SIG-M5 (cell line): ENCODE data around the gene AIFM1.

ENCODE experiments used
- DNase-seq: peaks from one replicate; lab custom pipeline; 2025; lab: John Stamatoyannopoulos, UW

Gene AIFM1

DNA sequence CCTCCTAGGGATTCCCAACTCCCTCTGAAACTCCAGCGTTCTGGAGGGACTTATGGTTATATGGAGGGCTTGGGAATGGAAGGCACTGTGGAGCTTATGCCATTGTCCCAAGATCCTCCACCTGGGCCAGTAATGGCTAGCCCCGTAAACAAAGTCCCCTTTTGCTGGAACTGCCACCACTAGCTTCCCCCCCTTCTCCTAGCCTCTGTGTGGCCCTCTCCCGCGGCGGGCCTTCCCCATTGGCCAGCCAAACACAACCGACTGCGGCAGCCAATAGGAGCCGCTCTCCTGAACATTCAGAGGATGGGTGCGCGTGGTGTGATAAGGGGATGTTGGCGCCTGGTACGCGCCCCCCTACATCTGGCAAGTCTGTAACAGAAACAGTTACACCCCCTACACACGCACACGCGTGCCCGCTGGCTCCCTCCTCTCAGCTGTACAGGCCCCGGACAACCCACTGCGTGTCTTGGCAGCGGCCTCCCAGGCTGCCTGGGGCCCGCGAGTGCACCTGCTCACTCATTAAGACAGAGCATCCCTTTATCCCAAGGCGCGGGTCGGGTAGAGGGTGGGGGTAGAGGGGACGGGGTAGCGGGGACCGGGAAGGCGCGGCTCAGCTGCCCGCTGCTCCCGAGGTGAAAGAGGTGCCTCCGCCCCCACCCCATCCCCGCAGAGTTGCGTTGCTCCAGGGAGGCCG lies 5.3 kb upstream of the AIFM1 start:
- no peak for DNase-seq

DNA sequence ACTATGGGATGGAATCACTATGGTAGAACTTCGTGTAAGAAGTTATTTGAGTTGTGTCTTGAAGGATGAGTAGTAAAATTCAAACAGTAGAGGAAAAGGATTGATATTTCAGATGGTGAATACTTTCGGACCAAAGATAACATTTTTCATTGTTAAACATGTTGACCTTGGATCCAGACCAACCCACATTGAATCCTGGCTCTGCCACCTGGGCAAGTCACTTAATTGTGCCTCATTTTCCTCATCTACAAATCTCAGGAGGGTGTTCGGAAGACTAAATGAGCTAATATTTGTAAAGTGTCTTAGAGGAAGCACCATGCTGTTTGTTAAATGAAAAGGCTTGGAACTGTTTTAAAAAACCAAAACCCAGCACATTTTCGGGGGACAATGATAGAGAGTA lies 1.4 kb upstream of the AIFM1 start:
- DNase-seq: no peak

- no peak for DNase-seq
Measured at GRCh38 chrX:130166503-130166777, 799 bp upstream of the AIFM1 start.

- no peak for DNase-seq
Measured at GRCh38 chrX:130165181-130165702, 399 bp downstream of the AIFM1 start.

DNA sequence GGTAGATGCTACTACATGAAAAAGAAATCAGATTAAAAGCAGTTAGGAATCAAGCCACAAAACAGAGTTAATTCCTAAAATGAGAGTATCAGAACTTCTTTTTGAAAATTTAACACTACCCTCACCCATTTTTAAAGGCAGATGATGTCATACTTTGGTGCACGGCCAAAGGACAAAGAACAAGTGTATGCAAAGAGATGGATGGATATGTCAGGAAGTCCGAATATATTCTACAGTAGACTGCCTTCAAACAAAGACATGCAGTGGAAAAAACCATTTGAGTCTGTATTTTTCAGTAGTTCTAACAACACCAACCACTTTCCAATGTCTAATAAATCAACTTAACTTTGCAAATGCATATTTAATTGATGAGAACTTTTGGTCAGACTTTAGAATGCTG lies 2.2 kb downstream of the AIFM1 start:
- no peak for DNase-seq

GRCh38 chrX:130162094-130162735 lies 3.4 kb downstream of the AIFM1 start:
- no peak for DNase-seq

- DNase-seq: no peak
Measured at GRCh38 chrX:130159776-130160175, 5.9 kb downstream of the AIFM1 start.

DNA sequence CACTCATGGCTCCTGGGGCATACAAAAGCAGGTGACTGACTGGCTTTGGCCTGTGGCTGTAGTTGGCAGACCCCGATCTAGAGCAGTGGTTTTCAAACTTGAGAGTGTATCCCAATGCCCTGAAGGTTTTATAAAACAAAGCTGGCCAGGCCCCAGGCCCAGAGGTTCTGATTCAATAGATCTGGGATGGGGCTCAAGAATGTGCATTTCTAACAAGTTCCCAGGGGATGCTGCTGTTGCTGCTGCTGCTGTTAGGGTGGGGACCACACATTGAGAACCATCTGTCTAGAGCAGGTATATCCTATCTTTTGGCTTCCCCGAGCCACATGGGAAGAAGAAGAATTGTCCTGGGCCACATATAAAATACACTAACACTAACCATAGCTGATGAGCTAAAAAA lies 7.3 kb downstream of the AIFM1 start:
- no peak for DNase-seq

DNA sequence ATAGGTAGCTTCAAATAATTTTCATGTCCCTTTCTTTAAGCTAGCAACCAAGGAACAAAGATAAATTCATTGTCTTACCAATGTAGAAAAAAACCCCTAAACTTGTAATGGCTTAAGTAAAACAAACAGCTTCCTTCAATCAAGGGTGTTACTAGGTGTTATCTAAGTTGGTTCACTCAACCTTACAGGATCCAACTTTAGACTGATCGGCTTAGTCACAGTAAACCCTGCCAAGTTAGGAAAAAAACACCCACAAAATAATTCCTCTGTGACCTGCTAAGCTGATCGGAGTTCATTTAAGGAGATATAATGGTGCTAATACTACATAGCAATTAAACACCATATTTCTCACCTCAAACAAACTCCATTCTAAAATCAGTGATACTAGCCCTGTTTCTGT lies 10.1 kb downstream of the AIFM1 start:
- DNase-seq: no peak

GRCh38 chrX:130147631-130148030 lies 18.0 kb downstream of the AIFM1 start:
- DNase-seq: no peak

DNA sequence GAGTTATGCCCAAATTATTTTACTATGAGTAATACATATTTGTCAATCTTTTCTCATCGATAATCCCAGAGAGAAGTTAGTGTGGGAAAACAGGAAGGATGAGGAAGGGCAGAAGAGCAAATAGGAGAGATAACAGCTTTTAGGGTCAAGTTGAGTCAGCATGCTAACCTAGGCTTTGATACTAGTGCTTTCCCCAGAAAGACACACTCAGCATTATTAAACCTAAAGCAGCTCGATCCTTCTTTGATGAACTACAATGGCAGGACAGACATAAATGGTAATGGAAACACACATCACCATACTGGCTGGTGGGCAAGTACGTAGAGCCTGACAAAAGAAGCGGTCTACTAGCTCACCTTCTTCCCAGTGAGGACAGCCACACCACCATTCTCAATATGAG lies 20.5 kb downstream of the AIFM1 start:
- no peak for DNase-seq

- no peak for DNase-seq
Measured at GRCh38 chrX:130144509-130144908, 21.1 kb downstream of the AIFM1 start.

DNA sequence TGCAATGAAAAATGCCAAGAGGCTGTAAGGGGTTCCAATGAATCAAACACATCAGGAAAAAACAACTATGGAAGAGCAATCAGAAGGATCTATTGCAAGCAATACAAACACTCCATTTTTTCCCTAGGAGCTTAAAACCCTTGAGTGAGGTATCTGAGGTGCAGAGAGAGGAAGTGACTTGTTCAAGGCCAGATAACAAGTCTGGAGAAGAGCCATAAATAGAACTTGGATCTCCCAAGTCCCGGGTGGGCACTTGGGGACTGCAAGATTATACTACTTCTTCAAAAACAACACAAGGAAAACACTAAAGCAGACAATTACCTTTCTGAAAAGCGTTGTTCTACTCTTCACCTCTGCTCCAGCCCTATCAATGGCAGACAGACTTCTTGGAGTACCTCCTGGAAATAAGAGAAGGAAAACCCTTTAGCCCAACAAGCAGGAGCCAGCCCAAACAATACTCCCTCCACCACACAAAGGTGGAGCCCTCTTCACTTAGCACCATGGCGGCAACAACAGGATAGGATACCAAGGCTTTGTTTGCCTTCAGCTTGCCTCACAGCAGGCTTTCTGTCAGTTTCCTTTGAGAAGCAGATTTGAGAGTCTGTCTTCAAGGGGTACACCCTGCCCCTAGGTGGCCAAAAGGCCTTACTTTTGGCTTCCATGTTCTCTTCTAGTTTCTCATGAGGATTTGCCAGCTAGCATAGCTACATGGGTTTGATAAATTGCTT lies 26.0 kb downstream of the AIFM1 start:
- no peak for DNase-seq

GRCh38 chrX:130136961-130137360 lies 28.7 kb downstream of the AIFM1 start:
- no peak for DNase-seq

- DNase-seq: no peak
Measured at GRCh38 chrX:130136496-130136895, 29.1 kb downstream of the AIFM1 start.

GRCh38 chrX:130130990-130131389 lies 34.7 kb downstream of the AIFM1 start:
- no peak for DNase-seq

- DNase-seq: no peak
Measured at GRCh38 chrX:130125091-130125874, 40.4 kb downstream of the AIFM1 start.

DNA sequence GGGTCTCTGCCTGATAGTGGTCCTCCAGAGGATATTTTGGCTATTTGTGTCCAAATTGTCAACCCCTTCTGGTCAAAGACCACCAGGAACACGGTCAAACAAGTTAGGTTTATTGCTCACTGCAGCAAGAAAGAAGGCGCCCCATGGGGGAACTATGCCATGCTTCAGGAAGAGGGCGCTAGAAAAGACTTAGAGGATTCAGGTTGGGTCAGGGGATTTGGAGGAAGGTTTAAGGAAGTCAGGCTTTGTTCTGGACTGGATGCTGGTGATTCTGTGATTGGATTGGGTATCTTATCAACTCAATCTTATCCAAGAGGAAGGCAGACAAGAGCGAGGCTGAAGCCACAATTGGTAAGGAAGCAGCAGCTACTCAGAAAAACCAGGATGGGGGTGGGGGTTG lies 41.1 kb downstream of the AIFM1 start:
- DNase-seq: no peak

- DNase-seq: no peak
Measured at GRCh38 chrX:130121505-130121800, 44.2 kb downstream of the AIFM1 start.

DNA sequence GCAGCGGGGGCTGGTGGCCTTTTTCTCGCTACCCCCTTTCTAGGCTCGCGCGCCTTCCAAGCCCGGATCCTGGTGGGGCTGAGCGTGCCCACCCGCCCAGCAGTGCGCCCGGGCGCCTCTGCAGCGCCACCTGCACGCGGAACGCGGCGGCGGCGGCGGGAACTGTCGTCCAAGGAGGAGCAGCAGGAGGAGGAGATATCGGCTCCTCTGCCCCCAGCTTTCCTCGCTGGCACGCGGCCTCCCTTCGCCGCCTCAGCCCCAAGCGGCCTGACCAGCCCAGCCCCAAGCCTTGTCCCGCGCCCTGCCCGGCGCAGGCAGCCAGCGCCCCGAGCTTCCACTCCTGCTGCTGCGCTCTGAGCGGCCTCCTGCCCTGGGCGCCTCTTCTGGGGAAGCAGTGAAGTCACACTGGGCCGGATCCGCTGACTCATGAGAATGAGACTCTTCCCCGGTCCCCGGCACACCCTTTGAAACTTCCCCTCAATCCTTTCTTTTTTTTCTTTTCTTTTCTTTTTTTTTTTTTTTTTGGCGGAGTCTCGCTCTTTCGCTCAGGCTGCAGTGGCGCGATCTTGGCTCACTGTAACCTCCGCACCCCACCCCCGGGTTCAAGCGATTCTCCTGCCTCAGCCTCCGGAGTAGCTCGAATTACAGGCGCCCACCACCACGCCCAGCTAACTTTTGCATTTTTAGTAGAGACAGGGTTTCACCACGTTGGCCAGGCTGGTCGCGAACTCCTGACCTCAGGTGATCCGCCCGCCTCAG lies 44.7 kb downstream of the AIFM1 start:
- DNase-seq: no peak

- no peak for DNase-seq
Measured at GRCh38 chrX:130120321-130120731, 45.3 kb downstream of the AIFM1 start.

DNA sequence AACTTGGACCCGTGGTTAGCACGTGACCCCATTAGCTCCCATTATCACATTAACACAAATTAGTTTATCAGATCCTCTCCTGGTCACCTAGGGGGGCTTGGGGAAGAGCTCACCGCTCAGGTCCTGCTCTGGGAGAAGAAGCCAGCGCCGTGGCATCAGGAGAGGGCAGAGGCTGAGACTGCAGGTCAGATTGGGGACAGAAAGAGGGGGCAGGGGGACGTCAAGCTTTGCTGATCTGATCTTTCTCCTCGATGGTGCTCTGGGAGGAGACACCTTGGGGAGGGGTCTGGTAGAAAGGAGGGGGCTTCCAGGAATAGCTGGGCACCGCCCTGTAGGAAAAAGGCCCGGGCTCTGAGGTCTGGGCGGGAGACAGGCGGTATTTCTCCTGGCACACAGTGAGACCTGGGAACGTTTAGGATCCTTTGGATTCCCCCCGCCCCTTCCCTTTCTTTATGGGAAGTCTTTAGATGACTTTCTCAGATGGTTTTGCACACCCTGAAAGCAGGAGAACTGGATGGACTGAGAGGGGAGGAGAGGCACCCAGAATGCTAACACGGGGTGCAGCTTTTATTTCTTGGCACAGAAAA lies 46.2 kb downstream of the AIFM1 start:
- DNase-seq: no peak
